Activated naive CD8-positive, alpha-beta T cell treated with anti-CD3 and anti-CD28 coated beads, Interleukin-2, amount 50 U/mL, for 16 hours (primary cell): ENCODE measurements around the gene P3H2.

Experiments used
- DNase-seq: peaks from one replicate; pipeline ENCODE4 v3.0.0-alpha.2; 2020; ENCODE audit warnings: low read depth, low spot score

P3H2 gene

DNA sequence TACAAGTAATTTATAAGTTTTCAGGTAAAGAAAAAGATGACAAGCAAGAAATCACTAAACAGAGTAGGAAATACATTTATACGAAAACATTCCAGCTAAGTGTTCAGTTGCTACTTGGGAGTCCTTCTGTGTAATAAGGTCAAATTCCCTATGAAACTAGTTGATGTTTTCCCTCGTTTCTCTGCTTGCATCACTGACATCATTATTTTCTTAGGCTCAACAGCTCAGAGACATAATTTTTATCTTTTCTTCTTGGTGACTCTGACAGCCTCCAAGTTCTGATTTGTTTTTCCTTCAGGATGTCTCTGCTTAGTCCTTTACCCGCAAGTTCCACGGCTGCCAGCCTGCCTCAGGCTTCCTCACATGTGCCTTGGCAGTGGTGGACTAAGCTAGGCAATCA is 173.6 kb downstream of the P3H2 start:
- DNase-seq: no peak

- no peak for DNase-seq
These were observed 174.6 kb downstream of the P3H2 start for GRCh38 chr3:189945935-189946709.

DNA sequence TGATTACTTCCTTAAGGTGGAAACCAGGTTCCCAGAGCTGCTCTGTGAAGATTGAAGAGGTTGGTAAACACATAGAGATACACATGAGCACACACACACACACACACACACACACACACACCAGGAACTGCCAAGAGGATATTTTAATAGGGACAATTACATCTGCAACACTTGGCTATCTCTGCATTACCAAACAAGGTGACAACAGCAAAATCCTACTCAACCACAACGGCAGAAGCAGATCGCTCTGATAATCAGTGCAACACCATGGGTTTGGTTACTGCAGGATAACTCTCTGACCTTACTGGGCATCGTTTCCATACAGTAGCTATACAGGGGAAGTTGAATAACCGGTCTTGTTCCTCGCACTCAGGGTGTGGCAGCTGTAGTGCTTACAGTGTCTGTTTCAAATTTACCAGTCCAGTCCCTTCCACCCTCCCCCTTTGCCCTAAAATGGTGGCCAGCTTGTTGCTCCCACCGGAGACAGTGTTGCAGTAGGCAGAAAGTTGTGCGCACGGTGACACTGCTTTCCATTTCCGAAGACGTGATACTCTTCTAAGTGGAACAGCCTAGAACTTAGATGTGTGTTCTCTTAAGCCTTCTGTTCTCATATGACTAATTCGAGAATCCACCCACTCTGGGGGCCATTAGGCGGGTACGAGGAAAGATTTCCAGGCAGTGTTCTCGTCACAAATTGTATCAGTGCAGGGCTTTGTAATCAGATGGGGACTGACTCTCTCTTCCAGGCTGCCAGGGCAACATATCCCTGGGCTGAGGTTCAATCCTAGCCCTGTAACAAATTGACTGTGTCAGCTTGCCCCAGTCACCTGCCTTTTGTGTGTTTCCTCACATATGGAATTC is 176.2 kb downstream of the P3H2 start:
- DNase-seq: no peak

GRCh38 chr3:189942948-189943347 is 177.7 kb downstream of the P3H2 start:
- no peak for DNase-seq

GRCh38 chr3:189941679-189942078 is 179.0 kb downstream of the P3H2 start:
- no peak for DNase-seq

GRCh38 chr3:189941125-189941524 is 179.6 kb downstream of the P3H2 start:
- no peak for DNase-seq

DNA sequence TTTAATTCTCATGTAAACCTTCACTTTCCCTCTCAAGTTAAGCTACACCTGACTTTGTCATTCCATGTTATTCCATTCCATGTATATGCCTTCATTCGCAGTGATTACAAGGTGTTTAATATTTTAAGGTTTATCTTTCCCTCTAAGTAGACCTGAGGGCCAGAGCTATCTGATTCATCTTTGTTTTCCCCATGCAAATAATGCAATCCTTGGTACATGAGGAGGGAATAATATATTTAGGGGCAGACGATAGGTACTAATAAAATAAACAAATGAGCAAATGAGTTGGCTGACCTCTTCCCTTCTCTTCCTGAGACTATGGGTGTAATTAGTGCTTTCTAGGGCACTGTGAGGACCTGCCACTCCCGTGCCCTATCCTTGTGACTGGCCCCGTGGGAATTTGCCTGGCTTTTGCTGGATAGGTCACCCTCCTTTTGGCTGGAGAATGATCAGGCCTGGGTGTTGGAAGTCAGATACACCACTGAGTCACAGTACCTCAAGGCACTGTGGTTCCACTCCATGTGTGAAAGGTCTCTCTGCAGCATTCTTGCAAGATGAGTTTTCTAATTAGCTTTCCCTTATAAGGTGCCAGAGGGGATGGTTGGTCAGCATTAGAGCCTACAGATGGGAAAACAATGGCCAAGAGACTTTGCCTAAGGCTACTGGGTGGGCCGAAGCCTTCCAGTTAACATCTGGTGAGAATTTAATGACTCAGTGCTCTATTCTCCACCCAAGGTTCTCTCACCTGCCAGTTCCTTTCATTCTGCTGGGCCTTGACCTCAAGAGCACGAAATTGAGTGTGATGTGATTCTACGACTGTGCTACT is 183.2 kb downstream of the P3H2 start:
- DNase-seq: no peak

- no peak for DNase-seq
These were observed 184.3 kb downstream of the P3H2 start for GRCh38 chr3:189936201-189936945.

DNA sequence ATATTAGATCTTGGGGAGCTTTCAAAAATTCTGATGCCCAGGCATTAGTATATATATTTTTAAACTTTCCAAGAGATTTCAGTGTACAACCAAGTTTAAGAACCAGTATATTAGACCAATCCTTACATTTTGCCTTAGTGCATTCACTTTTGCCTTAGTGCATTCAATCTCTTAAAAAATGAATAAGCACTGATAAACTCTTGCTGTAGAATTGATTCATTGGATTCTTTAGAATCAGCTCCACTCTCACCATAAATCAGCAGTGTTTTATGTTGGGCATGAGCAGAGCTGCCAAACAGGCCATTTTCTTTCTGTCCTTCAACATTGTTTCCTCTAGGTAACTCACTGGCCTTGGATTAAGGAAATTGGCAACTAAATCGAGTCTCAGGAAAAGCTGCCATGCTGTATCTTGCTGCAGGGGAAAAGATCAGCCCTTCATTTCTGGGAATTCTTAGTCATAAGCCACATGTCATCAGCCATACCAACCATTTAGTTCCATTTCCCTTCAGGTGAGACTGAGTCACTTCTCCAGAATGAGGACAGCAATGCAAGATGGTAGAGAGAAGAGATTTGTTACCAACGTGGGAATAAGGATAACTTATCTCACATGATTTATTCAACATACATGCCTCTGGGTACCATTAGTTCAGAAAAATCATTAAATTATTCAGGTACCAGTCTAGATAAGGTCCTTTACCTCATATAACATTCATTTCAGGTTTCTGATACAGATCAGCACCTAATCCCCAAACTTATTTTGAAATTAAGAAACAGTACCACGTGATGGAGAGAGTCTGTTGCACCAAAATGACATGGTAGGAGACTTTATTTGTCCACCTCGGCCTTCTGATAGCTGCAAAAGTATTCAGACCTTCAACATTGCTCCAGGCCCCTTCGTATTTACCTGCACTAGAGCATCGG is 192.5 kb downstream of the P3H2 start:
- no peak for DNase-seq

DNA sequence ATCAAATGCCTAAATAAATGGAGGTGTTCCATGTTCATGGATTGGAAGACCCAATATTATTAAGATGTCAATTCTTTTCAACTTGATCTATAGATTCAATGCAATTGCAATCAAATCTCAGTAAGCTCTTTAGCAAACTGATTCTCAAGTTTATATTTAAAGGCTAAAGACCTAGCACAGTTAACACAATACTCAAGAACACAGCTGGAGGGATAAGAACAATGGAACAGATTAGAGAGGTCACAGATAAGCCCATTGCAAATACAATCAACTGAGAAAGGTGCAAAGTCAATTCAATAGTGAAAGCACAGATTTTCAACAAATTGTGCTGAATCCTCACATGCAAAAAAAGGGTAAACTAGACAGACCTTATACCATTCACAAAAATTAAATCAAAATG is 198.9 kb downstream of the P3H2 start:
- DNase-seq: no peak

DNA sequence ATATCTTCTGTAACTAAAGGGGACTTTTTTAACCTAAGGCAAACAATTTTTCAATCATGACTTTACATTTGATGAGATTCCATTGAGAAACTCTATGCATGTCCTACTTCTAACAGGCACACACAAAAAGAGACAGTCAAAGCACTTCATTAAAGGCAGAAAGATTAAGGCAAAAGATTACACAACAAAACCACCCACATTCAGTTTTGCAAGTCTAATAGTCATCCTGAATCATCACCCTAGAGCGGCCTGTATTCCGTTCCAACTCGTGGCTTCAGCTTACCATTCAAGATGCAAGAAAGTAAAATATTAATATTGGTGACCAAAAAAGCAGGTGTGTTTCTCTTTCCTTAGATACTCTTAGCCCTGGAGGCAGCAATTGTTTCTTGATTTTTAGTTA is 205.9 kb downstream of the P3H2 start:
- DNase-seq: no peak

GRCh38 chr3:189911001-189911400 is 209.7 kb downstream of the P3H2 start:
- no peak for DNase-seq

DNA sequence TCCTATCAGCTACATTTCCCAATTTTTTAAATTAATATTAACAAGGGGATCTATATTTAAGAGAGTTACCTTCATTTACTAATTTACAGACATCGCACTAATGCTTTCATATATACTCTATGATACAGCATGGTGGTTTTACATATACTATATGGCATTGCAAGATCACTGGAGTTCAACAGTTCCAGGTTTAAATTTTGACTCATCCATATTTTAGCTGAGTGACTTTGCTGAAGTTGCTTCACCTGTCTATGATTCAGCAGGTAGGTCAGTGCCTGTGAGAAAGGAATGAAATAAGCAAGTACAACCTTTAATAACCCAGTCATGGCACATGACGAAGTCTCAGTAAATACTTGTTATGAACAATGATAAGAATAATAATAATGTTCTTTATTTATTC is 211.1 kb downstream of the P3H2 start:
- DNase-seq: no peak

DNA sequence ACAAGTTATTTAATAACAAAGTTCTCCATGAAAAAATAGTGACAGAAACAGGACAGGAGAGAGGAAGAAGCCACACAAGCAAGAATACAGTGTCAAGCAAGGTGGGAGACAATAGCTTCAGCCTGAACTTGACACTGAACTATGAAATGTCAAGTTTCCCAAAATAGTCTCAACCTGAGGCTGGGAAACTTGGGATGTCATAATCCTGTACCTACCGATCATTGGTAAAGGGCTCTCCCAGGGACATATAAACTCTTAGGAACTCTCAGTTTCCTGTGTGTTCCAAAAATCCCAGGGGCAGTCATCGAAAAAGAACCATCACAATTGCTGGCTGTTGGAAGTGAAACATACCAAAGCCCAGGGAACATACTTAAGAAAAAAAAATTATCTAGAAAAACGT is 211.6 kb downstream of the P3H2 start:
- no peak for DNase-seq

DNA sequence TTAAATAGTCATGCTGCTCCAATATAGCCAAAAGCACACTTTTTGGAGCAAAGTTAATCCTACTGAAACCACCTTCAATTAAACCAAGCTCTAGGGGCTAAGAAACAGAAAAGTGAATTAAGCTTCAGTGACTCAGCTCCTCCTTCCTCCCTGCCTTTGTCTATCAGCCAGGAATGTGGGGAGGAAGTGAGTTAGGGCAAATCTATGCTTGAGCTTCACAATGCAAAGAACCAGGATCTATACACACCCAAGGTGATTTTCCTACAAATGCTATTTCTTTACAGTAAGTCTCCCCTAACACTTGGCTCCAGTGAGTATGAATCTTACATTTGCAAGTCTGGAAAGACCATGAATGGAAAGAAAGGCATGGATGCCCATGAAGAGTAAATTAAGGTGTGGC is 212.1 kb downstream of the P3H2 start:
- DNase-seq: no peak

DNA sequence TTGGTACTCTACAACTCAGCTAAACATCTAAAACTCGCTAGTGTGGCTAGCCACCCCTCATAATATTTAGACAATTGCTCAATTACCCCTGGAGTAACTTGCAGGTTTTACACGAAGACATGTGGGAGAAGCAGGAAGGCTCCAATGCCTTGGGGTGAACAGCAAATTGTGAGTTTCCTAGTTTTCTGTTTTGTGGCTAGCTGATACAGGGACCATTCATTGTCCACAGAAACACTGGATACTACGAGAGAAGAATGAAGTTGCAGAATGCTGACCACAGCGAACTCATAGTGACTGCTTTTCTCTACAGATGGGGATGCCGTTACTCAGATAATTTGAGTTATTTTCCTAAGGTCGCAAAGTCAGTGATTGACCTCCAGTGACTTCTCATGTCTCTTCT is 212.9 kb downstream of the P3H2 start:
- DNase-seq: no peak
